Activated naive CD4-positive, alpha-beta T cell treated with anti-CD3 and anti-CD28 coated beads for 36 hours (primary cell): ENCODE measurements around the gene SYTL2. TPM values are rescaled to one million over a fixed set of nuclear protein-coding genes. Genes with fewer than 3 reads are reported as not detected.

Source experiments
- CTCF ChIA-PET: fragments of 350-600 bp; sonication (Branson Sonifier 250); formaldehyde crosslinking; loops from one replicate; lab custom pipeline; 2021; ENCODE audit warnings: antibody characterized with exemption; lab: Charles Lee
- DNase-seq: peaks from one replicate; pipeline ENCODE4 v3.0.0-alpha.2; 2020
- H3K27ac Mint-ChIP-seq: one replicate; pipeline ENCODE4 v1.8.0; 2021; ENCODE audit warnings: mild to moderate bottlenecking, mixed read lengths
- H3K27me3 Mint-ChIP-seq: one replicate; pipeline ENCODE4 v1.8.0; 2021; ENCODE audit warnings: low read depth, mixed read lengths
- H3K36me3 Mint-ChIP-seq: one replicate; pipeline ENCODE4 v1.8.0; 2021; ENCODE audit warnings: low read depth, mixed read lengths
- H3K4me1 Mint-ChIP-seq: one replicate; pipeline ENCODE4 v1.8.0; 2021; ENCODE audit warnings: low read depth, mixed read lengths
- H3K4me3 Mint-ChIP-seq: one replicate; pipeline ENCODE4 v1.8.0; 2021; ENCODE audit warnings: mild to moderate bottlenecking, moderate library complexity, mixed read lengths
- H3K9me3 Mint-ChIP-seq: one replicate; pipeline ENCODE4 v1.8.0; 2021; ENCODE audit warnings: mixed read lengths
- intact Hi-C: fragments of 100-400 bp; cut with micrococcal nuclease; formaldehyde crosslinking; loops from one replicate; pipeline ENCODE4 v1.15.1; 2023
- total RNA-seq, 2 experiments: library from RNA; stranded (reverse); gene quantifications; one replicate each; pipeline ENCODE4 v1.2.3, GENCODE V29; 2021

Gene SYTL2
- total RNA-seq, 2 experiments from 2014 or later: 13.8 to 13.9 TPM

GRCh38 chr11:85771568-85771967 is 39.4 kb downstream of the SYTL2 start:
- Mint-ChIP-seq H3K27me3 (no peaks in the 10 kb centered on the region), H3K4me3 (no peak overlapping the region), H3K27ac (no peak overlapping the region), H3K36me3 (no peaks in the 10 kb centered on the region), H3K4me1 (peaks cover 45% of the 10 kb centered on the region), H3K9me3 (peaks cover 6% of the 10 kb centered on the region)
- DNase-seq: no peak
- CTCF ChIA-PET: interaction anchor here (0.6 kb wide), 1 partner anchor 9 kb away, joined by 6 read pairs; no protein-coding TSS in a partner anchor
- intact Hi-C loops: no loop called here

- no peaks in the 10 kb centered on the region for H3K36me3 Mint-ChIP-seq
- peaks cover 3% of the 10 kb centered on the region for H3K9me3 Mint-ChIP-seq
- H3K27ac Mint-ChIP-seq: no peak overlapping the region
- H3K27me3 Mint-ChIP-seq: no peaks in the 10 kb centered on the region
- peaks cover 45% of the 10 kb centered on the region for H3K4me1 Mint-ChIP-seq
- H3K4me3 Mint-ChIP-seq: no peak overlapping the region
- no peak for DNase-seq
- intact Hi-C loops: no loop called here
- CTCF ChIA-PET: no interaction called here
These were observed 41.2 kb downstream of the SYTL2 start for GRCh38 chr11:85769771-85770170.

- H3K9me3 Mint-ChIP-seq: peaks cover 3% of the 10 kb centered on the region
- intact Hi-C loops: no loop called here
- H3K27ac Mint-ChIP-seq: no peak overlapping the region
- DNase-seq: no peak
- no peaks in the 10 kb centered on the region for H3K36me3 Mint-ChIP-seq
- no peak overlapping the region for H3K4me3 Mint-ChIP-seq
- H3K4me1 Mint-ChIP-seq: peaks cover 38% of the 10 kb centered on the region
- no peaks in the 10 kb centered on the region for H3K27me3 Mint-ChIP-seq
- CTCF ChIA-PET: no interaction called here
These were observed 42.3 kb downstream of the SYTL2 start for GRCh38 chr11:85768473-85769146.

- Mint-ChIP-seq H3K27me3 (no peaks in the 10 kb centered on the region), H3K27ac (no peak overlapping the region), H3K9me3 (peaks cover 3% of the 10 kb centered on the region), H3K4me1 (peaks cover 41% of the 10 kb centered on the region), H3K36me3 (no peaks in the 10 kb centered on the region), H3K4me3 (no peak overlapping the region)
- DNase-seq: no peak
- CTCF ChIA-PET: interaction anchor here (0.6 to 1.4 kb wide), 3 partner anchors 18 to 884 kb away, joined by 3 read pairs; no protein-coding TSS in a partner anchor
- intact Hi-C loops: loop anchor here (1.0 kb wide), 1 partner anchor 9 kb away; no protein-coding TSS in a partner anchor
These were observed 43.5 kb downstream of the SYTL2 start for GRCh38 chr11:85767246-85767945.

GRCh38 chr11:85766721-85767161 is 44.2 kb downstream of the SYTL2 start:
- intact Hi-C loops: loop anchor here (1.0 kb wide), 1 partner anchor 8 kb away; no protein-coding TSS in a partner anchor
- Mint-ChIP-seq H3K4me1 (peaks cover 44% of the 10 kb centered on the region), H3K36me3 (no peaks in the 10 kb centered on the region), H3K27ac (no peak overlapping the region), H3K4me3 (no peak overlapping the region), H3K9me3 (peaks cover 3% of the 10 kb centered on the region), H3K27me3 (no peaks in the 10 kb centered on the region)
- CTCF ChIA-PET: interaction anchor here (1.4 kb wide), 1 partner anchor 17 kb away, joined by 3 read pairs; no protein-coding TSS in a partner anchor
- DNase-seq: no peak

GRCh38 chr11:85764796-85765195 is 46.1 kb downstream of the SYTL2 start:
- intact Hi-C loops: no loop called here
- H3K27ac Mint-ChIP-seq: no peak overlapping the region
- no peak for DNase-seq
- CTCF ChIA-PET: interaction anchor here (1.0 to 1.3 kb wide), 2 partner anchors 9 to 17 kb away, joined by 3 read pairs; no protein-coding TSS in a partner anchor
- peaks cover 3% of the 10 kb centered on the region for H3K9me3 Mint-ChIP-seq
- H3K4me3 Mint-ChIP-seq: no peak overlapping the region
- H3K4me1 Mint-ChIP-seq: peaks cover 52% of the 10 kb centered on the region
- peaks cover 2% of the 10 kb centered on the region for H3K36me3 Mint-ChIP-seq
- H3K27me3 Mint-ChIP-seq: no peaks in the 10 kb centered on the region

GRCh38 chr11:85762226-85762625 is 48.7 kb downstream of the SYTL2 start:
- Mint-ChIP-seq H3K9me3 (no peaks in the 10 kb centered on the region), H3K4me3 (no peak overlapping the region), H3K27me3 (no peaks in the 10 kb centered on the region), H3K27ac (no peak overlapping the region), H3K4me1 (peaks cover 53% of the 10 kb centered on the region), H3K36me3 (peaks cover 2% of the 10 kb centered on the region)
- CTCF ChIA-PET: interaction anchor here (1.5 kb wide), 1 partner anchor 93 kb away, joined by 4 read pairs; the partner anchor contains the start of gene CCDC83
- no peak for DNase-seq
- intact Hi-C loops: no loop called here

- Mint-ChIP-seq H3K4me1 (peaks cover 65% of the 10 kb centered on the region), H3K4me3 (no peak overlapping the region), H3K9me3 (no peaks in the 10 kb centered on the region), H3K36me3 (peaks cover 2% of the 10 kb centered on the region), H3K27me3 (no peaks in the 10 kb centered on the region), H3K27ac (no peak overlapping the region)
- intact Hi-C loops: loop anchor here (2.0 to 10.0 kb wide), 2 partner anchors 189 to 915 kb away; partner anchors contain the start of gene ME3
- no peak for DNase-seq
- CTCF ChIA-PET: interaction anchor here (0.6 to 1.2 kb wide), 3 partner anchors 14 to 27 kb away, joined by 3 read pairs; no protein-coding TSS in a partner anchor
These were observed 51.0 kb downstream of the SYTL2 start for GRCh38 chr11:85759915-85760314.

- Mint-ChIP-seq H3K4me1 (peaks cover 75% of the 10 kb centered on the region), H3K27me3 (no peaks in the 10 kb centered on the region), H3K4me3 (no peak overlapping the region), H3K27ac (no peak overlapping the region), H3K36me3 (peaks cover 2% of the 10 kb centered on the region), H3K9me3 (no peaks in the 10 kb centered on the region)
- CTCF ChIA-PET: interaction anchor here (0.7 to 1.2 kb wide), 2 partner anchors 14 to 57 kb away, joined by 3 to 4 read pairs; no protein-coding TSS in a partner anchor
- intact Hi-C loops: loop anchor here (1.0 to 10.0 kb wide), 3 partner anchors 9 to 916 kb away; partner anchors contain the start of gene ME3
- peak; percentile 38 for DNase-seq
These were observed 52.4 kb downstream of the SYTL2 start for GRCh38 chr11:85758480-85759039.

GRCh38 chr11:85758026-85758425 is 52.9 kb downstream of the SYTL2 start:
- Mint-ChIP-seq H3K27ac (peak overlapping the region; percentile 3), H3K9me3 (no peaks in the 10 kb centered on the region), H3K36me3 (peaks cover 2% of the 10 kb centered on the region), H3K27me3 (no peaks in the 10 kb centered on the region), H3K4me3 (no peak overlapping the region), H3K4me1 (peaks cover 75% of the 10 kb centered on the region)
- intact Hi-C loops: loop anchor here (1.0 to 10.0 kb wide), 3 partner anchors 9 to 917 kb away; partner anchors contain the start of gene ME3
- DNase-seq: no peak
- CTCF ChIA-PET: no interaction called here

GRCh38 chr11:85756401-85757200 is 54.3 kb downstream of the SYTL2 start:
- peak; percentile 64 for DNase-seq
- no peaks in the 10 kb centered on the region for H3K27me3 Mint-ChIP-seq
- peaks cover 2% of the 10 kb centered on the region for H3K36me3 Mint-ChIP-seq
- no peak overlapping the region for H3K4me3 Mint-ChIP-seq
- peak overlapping the region; percentile 25 for H3K27ac Mint-ChIP-seq
- CTCF ChIA-PET: no interaction called here
- H3K9me3 Mint-ChIP-seq: no peaks in the 10 kb centered on the region
- peaks cover 83% of the 10 kb centered on the region for H3K4me1 Mint-ChIP-seq
- intact Hi-C loops: loop anchor here (10.0 kb wide), 1 partner anchor 918 kb away; the partner anchor contains the start of gene ME3
